ENCODE data around the gene LYST.
"Not testable (repeated sequence)": the region's sequence is repeated elsewhere in the genome, so short reads cannot be mapped to it uniquely, and the experiment has no call there.

Gene LYST

DNA sequence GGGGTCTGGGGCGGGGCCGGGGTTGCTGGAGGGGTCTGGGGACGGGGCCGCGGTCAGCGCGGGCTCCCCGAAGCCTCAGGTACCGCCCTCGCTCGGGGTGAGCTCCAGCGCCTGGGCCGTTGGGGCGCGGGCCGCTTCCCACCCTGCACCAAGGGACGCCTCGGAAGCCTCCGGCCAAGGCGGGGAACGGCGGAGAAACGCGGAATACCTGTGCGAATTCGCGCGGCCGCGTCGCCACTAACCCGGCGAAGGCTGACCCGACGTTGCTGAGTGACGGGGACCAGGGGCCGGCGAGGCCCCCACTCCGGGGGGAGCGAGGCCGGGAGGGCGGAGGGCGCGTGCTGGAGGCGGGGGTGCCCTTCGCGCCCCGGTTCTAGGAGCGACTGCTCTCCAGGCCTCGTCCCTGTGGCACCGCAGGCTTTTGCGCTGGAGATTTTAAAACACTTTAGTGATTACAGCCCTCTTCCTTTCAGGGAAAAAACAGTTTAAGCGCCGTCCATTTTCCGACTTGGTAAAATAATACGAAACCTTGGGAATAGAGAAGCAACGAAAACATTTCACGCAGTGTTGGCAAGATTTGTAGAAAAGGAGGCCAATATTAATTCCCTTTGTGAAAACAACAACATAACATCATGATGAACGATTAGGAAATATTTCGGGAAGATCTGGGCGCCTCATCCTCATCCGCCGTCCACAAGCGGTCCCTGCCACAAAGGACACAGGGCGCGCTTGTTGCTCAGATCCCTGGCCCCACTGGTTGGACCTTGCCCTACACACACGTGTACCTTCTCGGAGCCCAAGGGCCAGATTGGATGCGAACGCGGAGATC is 216.2 kb downstream of the LYST start:
- DNase-seq: no peak

DNA sequence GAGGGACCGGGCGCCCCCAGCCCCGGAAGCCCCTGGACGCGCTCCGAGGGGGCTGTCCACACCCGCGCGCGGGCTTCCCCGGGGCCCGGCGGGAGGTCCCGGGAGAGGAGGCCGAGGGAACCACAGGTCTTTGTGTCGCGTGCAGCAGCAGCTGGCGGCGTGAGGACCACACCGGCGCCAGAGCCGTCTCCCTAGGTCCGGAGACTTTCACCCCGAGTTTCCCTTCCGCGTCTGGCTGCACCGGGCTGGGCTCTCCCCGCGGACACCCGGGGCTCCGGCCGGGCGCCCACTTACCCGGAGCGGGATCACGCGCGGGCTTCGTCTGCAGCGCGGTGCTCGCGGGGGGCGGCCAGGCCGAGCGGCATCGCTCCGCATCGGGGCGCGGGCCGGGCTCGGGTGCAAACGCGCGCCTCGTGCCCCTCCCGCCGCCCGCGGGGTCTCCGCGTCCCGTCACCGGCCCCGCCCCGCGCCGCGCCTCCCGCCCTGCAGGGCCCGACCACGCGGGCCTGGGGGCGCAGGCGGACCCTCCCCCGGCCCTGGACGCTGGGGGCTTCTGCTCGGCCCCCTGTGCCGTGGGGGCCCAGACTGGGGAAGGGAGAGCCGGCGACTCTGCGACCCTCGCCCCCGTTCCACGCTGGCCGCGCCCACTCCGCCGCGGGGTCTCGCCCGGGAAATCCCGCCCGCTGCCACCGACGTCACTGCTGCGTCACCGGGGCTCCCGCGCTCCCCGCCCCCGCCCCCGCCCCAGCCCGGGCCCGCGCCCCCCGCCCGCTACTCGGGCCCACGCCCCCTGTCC is 217.1 kb downstream of the LYST start, which contains the start of gene GNG4:
TSS of gene GNG4 (minus strand) at position 417 of the 796 bp plus-strand sequence. CDS start 65,946 bp downstream, outside the sequence.
- peak in 1 of 2 donors; percentile 11 for DNase-seq

DNA sequence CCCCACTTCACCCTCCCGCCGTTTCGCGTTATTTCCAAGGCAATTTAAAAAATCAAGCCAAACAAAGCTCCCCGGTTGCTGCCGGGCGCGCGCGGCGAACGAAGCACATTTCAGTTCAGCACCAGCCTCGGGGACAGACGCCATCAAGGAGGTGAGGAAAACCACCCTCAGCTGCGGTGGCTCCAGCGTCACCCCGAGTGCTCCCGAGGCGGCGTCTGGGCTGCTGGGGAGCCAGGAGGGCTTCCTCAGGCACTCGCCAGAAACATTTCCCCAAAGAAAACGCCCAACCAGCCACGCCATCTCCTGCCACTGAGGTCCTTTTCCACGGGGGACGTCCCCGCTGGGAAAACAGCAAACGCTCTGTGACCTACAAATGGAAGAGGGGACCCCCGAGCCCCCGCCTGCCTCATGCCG is 217.7 kb downstream of the LYST start:
- peak; percentile 46 to 56 for DNase-seq

DNA sequence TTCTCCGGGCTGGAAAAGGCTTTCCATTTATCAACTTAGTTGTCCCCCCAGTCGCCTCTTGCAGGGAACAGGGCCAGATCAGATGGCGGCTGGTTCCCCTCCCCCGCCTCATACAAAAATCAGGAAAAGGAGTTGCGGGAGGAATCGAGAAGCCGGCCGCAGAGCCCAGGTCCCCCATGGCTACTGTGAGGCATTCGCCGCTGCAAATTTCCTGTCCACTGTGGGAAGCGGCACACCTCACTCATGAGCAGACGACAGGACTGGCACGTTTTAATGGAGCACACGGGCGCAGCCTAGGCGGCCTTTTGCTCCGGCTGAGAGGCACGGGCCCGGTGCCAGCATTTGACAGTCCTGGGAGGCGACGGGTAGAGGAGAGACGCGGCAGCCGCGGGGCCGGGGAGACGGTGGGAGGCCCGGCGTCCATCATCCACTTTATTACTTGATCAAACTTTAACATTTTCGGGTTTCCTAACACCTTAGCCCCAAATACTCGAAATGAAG is 218.2 kb downstream of the LYST start:
- DNase-seq: no peak

DNA sequence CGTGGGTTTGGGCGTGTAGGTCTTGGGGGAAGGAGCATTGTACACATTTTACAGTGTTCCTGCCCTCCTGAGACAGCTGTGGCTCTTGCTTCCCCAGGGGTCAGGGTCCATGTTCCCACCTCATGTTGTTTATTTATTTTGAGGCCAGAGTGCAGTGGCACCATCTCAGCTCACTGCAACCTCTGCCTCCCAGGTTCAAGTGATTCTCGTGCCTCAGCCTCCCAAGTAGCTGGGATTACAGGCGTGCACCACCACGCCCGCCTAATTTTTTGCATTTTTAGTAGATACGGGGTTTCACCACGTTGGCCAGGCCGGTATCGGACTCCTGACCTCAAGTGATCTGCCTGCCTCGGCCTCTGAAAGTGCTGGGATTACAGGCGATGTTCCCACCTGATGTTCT is 219.2 kb downstream of the LYST start:
- DNase-seq: not testable (repeated sequence)

DNA sequence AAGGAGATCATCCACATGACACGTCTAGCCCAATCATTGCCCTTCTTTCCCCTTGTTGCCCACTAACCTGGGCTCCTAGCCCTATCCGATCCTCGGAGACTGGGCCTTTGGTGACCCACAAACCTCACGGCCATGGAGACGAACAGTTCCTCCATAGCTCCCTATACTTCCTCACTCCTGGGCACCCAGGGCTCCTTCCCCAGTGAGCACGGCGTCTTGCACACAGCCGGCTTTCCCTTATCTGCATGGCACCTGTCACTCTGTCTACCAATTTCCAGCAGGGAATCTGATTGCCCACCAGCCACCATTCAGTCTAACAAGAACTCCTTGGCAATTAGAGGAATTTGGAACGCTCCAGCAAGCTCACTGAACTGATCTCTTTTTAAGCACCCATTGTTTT is 220.2 kb downstream of the LYST start:
- no peak for DNase-seq

DNA sequence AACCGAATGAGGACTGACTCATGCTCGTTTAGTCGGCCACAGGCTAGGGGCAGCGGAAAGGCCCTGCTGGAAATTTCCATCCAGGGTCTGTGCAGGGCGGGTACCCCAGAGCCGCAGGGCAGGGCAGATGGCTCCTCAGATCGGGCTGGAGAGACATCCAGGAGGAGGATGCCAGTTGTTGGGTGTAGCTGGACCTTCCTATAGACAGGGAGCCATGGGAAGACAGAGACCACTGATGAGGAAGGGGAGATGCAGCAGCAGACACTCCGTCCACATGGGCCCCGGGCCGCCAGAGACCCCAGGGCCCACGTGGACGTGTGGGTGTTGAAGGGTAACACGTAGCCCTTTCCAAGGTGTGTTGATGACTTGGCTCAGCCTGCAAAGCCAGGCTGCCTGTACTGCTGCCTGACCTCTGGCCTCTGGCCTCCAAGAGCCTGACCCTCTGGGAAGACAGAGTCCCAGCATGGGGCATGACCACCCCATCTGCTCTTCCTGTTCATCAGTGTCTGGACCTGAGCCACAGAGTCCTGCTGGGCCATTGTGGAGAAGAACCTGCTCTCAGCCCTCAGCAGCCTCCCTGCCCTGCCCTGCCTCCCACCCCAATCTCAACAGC is 221.9 kb downstream of the LYST start:
- DNase-seq: no peak

DNA sequence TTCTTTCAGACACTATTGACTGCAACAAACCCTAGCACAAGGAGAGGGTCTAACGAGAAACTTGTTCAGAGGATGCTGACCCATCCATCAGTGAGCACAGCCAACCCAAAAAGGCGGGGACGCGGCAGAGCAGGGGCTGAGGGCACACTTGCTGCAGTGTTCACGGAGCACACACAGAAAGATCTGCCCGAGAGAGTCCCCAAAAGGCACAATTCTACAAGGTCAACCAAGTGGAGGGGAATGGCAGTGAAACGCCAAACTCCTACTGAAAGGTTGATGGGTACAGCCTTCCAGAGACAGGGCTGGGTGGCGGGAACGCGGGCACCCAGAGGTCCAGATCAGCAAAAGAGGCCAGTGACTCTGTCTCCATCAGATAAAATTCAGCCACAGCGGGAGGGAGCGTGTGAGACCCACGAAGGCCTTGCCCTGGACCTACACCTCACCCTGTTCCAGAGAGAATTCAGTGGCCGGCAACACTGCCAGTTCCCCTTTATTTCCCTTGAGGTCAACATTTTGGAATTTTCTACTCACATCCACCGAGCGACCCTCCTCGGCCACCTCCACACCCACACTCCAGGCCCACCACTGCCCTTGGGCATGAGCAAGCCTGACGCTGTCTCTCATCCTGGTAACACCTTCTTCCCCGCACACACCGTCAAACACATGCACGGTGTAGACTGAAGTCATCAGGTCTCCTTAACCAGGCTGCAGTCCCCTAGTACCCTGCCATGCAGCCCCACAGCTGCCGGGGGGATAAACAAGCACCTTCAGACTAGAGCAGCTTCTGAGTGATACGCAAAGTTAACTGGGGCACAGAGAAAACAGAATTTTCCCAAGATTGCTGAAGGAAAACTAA is 222.6 kb downstream of the LYST start:
- DNase-seq: no peak

DNA sequence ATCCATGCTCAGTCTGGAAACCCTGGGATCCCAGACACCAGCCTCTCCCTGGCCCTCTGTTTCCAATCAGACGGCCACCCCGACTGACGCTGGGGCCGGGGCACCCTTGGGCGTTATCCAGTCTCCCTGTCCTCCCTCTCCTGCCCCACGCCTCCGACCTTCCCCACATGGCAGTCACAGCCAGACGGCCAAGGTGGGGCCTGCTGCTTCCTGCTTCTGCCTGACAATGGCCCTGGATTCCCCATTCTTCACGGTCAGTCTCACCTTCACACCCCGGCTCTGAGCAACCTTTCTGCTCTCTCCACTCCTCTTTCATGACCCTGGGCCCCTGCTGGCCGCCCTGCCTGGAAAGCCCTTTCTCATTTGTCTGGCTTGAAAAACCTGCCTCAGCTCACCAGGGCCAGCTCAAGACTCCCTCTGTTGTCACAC is 223.7 kb downstream of the LYST start:
- DNase-seq: no peak

DNA sequence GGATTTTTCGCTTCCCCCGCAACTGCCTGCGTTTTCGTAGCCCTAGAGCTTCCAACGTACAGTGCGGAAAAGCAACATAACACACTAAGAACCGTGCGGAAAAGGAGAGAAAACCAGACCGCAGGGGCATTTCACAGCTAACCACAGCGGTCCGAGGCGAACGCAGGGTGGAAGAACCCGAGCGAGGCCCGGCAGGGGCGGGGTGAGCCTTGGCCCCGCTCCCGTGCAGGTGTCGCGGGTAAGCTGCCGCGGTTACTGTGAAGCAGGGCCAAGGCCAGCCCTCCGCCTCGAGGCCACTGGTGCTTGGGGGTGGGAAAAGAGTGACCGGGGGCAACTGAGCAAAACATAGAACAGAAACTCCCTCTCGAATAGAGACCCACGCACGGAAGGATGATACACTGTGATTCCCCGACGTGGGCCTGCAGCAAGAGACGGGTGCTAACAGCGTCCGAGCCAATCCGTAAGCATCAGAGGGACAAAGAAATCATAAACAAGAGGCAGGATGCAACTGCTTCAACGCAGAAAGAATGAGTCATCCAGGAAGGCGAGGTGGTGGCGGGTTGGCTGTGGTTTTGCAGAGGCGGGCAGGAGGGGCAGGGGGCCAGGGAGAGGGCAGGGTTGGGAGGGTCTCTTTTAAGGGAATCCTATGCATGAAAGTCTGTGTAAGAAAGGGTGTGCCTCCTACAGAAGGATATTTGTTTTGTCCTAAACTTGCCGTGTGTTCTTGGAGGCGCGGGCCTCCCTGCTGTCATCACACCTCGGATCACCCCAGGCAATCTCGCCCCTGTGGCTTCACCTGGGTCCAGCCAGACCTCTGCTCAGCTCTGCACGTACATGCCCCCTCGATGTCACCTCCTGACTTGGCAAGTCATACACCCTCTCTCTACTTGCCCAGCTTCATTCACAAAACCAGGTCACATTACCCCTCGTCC is 224.4 kb downstream of the LYST start:
- peak; percentile 68 to 69 for DNase-seq

DNA sequence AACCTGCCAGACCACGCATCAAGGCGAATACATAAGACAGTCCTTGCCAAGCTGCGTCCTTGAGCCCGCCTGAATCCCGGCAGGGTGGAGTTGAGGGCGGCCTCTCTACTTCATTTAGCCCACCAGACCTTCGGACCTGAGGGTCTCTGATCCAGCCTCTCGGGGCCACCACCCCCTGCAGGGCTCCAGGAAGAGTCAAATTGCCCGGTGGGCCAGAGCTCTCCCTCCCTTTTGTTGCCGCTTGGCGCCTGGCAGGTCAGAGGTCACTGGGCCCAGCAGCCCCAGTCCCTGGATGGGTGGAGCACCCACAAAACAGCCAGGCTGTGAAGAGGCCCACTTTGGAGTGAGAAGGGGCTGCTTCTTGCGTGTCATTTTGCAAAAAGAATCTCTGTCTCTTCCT is 226.1 kb downstream of the LYST start:
- no peak for DNase-seq

DNA sequence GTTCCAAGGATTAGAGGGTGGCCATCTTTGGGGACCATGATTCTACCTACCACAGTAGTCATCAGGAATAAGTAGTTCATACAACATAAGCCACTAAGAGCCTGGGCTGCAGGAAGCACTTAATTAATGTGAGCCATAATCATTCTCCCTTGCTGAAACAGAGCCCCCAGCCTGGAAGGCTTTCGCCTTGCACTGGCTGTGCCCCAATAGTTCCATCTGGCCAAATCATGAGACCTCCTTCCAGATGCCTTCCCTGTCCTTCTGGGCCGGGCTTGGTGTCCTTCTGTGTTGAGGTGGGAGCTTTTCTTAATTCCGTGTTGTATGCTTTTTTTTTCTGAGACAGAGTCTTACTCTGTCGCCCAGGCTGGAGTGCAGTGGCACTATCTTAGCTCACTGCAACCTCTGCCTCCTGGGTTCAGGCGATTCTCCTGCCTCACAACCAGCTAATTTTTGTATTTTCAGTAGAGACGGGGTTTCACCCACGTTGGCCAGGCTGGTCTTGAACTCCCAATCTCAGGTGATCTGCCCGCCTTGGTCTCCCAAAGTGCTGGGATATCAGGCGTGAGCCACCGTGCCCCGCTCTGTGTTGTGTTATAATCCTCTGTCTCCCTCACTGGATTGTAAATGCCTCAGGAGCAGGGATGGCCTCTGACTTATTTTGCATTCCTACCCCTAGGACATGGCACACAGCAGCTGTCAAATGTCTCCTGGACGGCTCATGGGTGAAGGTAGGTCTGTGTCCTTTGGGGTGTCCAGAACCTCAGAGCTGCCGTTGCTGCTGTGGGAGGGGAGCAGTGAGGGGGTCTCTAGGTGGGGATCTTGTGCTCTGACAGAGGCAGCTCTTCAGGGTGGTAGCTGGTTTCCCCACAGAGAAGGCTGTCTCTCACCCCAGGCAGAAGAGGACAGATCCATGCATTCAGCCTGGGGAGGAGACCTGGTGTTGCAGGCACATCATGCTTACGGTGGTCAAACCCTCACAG is 227.2 kb downstream of the LYST start:
- DNase-seq: no peak

DNA sequence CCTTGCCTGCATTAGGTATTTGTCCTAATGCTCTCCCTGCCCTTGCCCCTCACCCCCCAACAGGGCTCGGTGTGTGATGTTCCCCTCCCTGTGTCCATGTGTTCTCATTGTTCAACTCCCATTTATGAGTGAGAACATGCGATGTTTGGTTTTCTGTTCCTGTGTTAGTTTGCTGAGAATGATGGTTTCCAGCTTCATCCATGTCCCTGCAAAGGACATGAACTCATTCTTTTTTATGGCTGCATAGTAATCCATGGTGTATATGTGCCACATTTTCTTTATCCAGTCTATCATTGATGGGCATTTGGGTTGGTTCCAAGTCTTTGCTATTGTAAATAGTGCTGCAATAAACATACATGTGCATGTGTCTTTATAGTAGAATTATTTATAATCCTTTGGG is 228.1 kb downstream of the LYST start:
- not testable (repeated sequence) for DNase-seq

DNA sequence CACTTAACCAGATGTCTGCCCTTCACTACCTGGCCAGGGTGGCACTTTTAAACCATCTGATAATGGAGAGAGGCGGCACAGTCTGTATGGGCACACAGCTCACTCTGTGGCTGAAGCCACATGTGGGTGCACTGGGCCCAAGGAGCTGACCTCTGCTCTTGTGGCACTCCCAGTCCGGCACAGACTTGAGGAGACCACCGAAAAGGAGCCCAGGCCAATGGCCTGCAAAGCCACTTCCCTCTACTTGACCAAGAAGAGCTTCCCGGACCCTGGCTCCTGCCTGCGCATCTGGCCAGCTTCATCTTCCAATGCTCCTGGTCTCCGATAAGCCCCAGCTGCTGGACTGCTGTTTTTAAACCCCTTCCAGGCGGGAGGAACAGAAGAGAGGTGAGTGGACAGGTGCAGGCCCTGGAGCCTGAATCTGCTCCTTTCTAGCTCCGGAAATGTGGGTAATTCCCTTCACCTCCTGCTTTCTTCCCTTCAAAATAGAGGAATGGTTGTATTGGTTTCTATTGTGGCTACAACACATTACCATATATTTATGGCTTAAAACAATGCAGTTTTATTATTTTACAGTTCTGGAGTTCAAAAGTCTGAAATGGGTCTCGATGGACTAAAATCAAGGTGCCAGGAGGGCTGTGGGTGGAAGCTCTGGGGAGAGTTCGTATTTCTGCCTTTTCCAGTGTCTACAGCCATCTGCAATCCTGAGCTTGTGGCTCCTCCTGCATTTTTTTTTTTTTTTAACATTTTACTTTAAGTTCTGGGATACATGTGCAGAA is 228.8 kb downstream of the LYST start:
- no peak for DNase-seq

DNA sequence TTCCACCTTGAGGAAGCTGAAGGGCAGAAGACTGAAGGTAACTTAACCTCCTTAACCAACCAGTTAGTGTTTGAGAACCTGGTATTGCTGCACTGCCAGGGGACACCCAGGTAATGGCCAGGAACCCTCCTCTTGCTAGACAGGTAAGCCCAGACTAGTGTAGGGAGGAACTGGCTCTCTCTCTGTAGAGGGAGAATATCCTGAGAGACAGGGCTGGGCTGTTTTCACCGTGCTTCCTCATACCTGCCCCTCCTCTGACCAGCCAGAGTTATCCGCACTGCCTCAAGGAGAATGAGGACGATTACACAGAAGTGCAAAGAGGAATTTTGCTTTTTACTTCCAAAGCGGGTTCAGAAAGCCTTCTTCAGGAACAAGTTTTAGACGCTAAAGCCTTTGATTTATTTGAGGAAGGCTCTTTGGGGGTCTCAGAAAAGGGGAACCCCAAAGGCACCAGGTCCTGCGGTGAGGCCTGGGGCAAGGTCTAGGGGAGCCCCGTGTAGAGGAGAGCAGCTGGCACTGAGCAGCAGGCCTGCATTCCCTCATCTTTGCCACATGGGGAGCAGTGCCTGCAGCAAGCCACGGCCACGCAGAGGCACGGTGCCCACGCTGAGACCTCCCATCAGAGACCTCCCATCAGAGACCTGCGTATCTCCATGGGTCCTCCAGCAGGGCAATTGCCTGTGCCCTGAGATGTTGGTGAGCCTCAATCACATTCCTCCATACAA is 230.6 kb downstream of the LYST start:
- DNase-seq: no peak

DNA sequence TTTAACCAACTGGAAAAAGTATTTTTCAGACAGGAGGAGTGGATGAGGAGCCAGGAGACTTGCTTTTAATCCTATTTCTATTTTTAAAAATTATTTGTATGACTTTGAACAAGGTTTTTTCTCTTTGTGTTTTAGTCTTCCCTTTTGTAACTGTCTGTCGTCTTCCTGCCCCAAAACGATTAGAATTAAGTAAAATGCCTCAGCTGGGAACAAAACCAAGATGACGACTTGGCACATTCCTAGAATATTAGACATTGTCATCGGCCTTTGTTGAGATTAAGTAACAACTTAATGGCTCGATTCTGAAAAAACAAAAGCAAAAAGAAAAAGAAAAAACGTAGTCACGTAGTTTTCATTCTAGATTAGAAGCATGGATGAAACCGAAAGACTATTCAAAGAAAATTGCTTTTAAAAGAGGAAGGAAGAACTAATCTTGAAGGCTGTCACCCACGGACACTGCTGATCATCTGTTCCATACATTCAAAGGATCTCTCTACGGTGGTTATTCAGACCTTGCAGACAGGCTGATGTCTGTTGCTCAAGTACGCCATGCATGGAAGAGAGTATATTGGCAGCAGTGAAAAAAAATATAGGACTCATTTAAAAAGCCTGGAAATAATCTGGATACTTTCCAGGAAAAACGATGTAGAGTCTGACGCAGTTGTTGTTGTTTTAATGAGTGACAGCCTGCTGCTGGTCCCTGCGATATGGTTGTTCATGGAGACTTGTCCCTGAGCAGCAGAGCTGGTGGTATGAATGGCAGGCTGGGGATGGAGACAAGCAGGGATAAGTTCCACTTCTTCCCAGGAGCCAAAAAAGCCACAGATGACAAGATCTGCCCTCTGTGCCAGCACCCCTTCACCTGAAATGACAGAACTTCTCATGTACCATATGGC is 234.0 kb downstream of the LYST start:
- no peak for DNase-seq

DNA sequence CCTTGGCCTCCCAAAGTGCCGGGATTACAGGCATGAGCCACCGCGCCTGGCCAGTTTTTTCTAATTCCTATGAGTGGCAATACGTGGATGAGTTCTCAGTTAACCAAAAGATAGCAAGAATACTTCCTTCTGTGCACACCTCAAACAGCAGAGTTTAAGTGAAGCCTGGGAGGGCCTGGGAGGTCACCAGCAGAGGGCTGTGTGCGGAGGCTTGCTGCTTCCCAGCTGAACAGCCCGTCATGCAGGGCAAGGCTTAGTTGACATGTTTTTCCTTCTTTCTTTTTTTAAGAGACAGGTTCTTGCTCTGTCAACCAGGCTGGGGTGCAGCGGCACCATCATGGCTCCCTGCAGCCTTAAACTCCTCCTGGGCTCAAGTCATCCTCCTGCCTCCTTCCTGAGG is 234.9 kb downstream of the LYST start:
- DNase-seq: no peak
